Endothelial cell of umbilical vein (primary cell): ENCODE measurements around the gene RALB. TPM values are rescaled to one million over a fixed set of nuclear protein-coding genes. Genes with fewer than 3 reads are reported as not detected.

Source experiments
- BruUV-seq: library from RNA; stranded (reverse); fragments of 400-500 nt; replicated peaks from 2 replicates; lab custom pipeline; 2021; lab: Mats Ljungman, UMichigan
- CTCF ChIA-PET: fragments of 300-600, 350-600 bp; sonication (Branson Sonifier 250); formaldehyde crosslinking; loops from one replicate; lab custom pipeline; 2021; ENCODE audit warnings: antibody characterized with exemption, inconsistent platforms; lab: Charles Lee
- POLR2A ChIA-PET: fragments of 300-600, 350-600 bp; sonication (Branson Sonifier 250); formaldehyde crosslinking; loops from one replicate; lab custom pipeline; 2021; ENCODE audit warnings: antibody characterized with exemption, inconsistent platforms; lab: Charles Lee
- DNase-seq: peaks from one replicate; pipeline ENCODE4 v3.0.0-alpha.2; 2011; ENCODE audit warnings: low read depth, low spot score
- FAIRE-seq: peaks from 2 replicates; lab custom pipeline; 2011; peaks lifted over from hg19 to GRCh38; lab: Jason Lieb, UNC
- H2AFZ ChIP-seq: 2 replicates; pipeline ENCODE4 v1.6.0; 2012; ENCODE audit warnings: low read depth, low read length, control low read depth, inconsistent platforms
- H3K27ac ChIP-seq: 2 replicates; pipeline ENCODE4 v1.5.1; 2011; ENCODE audit warnings: low read depth, mild to moderate bottlenecking, control low read depth, low read length, moderate library complexity; ENCODE audit not compliant: insufficient read depth
- H3K27me3 ChIP-seq, 2 experiments: 2 replicates each; pipeline versions ENCODE4 v1.6.0 to v1.6.1; 2011; ENCODE audit warnings: low read length in 2 of 2, mixed read lengths in 1 of 2; ENCODE audit not compliant: control insufficient read depth in 2 of 2, insufficient read depth in 2 of 2
- H3K36me3 ChIP-seq, 2 experiments: 2 replicates in 1 of 2; 3 replicates in 1 of 2; pipeline ENCODE4 v1.5.1; 2011; ENCODE audit warnings: low read length in 2 of 2, mild to moderate bottlenecking in 1 of 2, moderate library complexity in 1 of 2; ENCODE audit not compliant: control insufficient read depth in 2 of 2, insufficient read depth in 2 of 2; ENCODE audit errors: extremely low read depth in 1 of 2
- H3K4me1 ChIP-seq: 3 replicates; pipeline ENCODE4 v1.5.1; 2011; ENCODE audit warnings: mild to moderate bottlenecking, low read length; ENCODE audit not compliant: control insufficient read depth, insufficient read depth; ENCODE audit errors: extremely low read depth
- H3K4me2 ChIP-seq: 2 replicates; pipeline ENCODE4 v1.6.1; 2011; ENCODE audit warnings: low read length, control low read depth, mixed read lengths; ENCODE audit not compliant: insufficient read depth
- H3K4me3 ChIP-seq, 3 experiments: fragments of 200-600 bp in 1 of 3; sonication (generic), shearing (Covaris generic) in 1 of 3; replicated peaks in 1 of 3; 2 replicates each; pipeline ENCODE4 v1.5.1; 2011 to 2016; ENCODE audit warnings: control low read depth in 3 of 3, low read length in 3 of 3, mild to moderate bottlenecking in 2 of 3, inconsistent platforms in 1 of 3, low read depth in 1 of 3, moderate library complexity in 1 of 3; ENCODE audit not compliant: insufficient read depth in 1 of 3
- H3K79me2 ChIP-seq: 2 replicates; pipeline ENCODE4 v1.6.0; 2012; ENCODE audit warnings: low read length, inconsistent platforms; ENCODE audit not compliant: control insufficient read depth, insufficient read depth
- H3K9ac ChIP-seq: replicated peaks from 2 replicates; pipeline ENCODE3; 2011; ENCODE audit warnings: low read length, control low read depth; ENCODE audit not compliant: insufficient read depth; ENCODE audit errors: extremely low read depth
- H3K9me1 ChIP-seq: replicated peaks from 3 replicates; pipeline ENCODE4 v1.6.0; 2011; ENCODE audit warnings: mild to moderate bottlenecking, low read length; ENCODE audit not compliant: control insufficient read depth, insufficient read depth; ENCODE audit errors: extremely low read depth
- H3K9me3 ChIP-seq: replicated peaks from 2 replicates; pipeline ENCODE4 v1.5.1; 2012; ENCODE audit warnings: low read length, inconsistent platforms; ENCODE audit not compliant: control insufficient read depth, insufficient read depth
- H4K20me1 ChIP-seq: replicated peaks from 2 replicates; pipeline ENCODE3; 2011; ENCODE audit warnings: mild to moderate bottlenecking, low read length; ENCODE audit not compliant: control insufficient read depth, insufficient read depth; ENCODE audit errors: extremely low read depth
- CTCF ChIP-seq, 2 donors: IDR thresholded peaks; 1 replicate in 1 of 2; 2 replicates in 1 of 2; pipeline ENCODE4 v1.5.1; 2011; ENCODE audit warnings: low read length in 2 of 2, mild to moderate bottlenecking in 2 of 2, moderate library complexity in 2 of 2, control low read depth in 1 of 2, inconsistent platforms in 1 of 2, low read depth in 1 of 2; ENCODE audit not compliant: insufficient read depth in 1 of 2; ENCODE audit errors: extremely low read depth in 1 of 2
- EZH2 ChIP-seq: IDR thresholded peaks from 2 replicates; pipeline ENCODE4 v1.6.1; 2012; ENCODE audit warnings: borderline replicate concordance, low read depth, mild to moderate bottlenecking, moderate library complexity, low read length, inconsistent platforms; ENCODE audit not compliant: severe bottlenecking
- FOS ChIP-seq: IDR thresholded peaks from 2 replicates; pipeline ENCODE4 v1.6.1; 2011; ENCODE audit warnings: mild to moderate bottlenecking, low read length, moderate library complexity, borderline replicate concordance; ENCODE audit not compliant: insufficient read depth
- GATA2 ChIP-seq: IDR thresholded peaks from 2 replicates; pipeline ENCODE4 v1.7.0; 2011; ENCODE audit warnings: low read depth, mild to moderate bottlenecking, moderate library complexity, mixed read lengths, low read length; ENCODE audit not compliant: insufficient read length, insufficient read depth
- JUN ChIP-seq: IDR thresholded peaks from 2 replicates; pipeline ENCODE4 v1.6.1; 2011; ENCODE audit warnings: borderline replicate concordance, low read depth; ENCODE audit not compliant: insufficient read length, insufficient read depth
- MAX ChIP-seq: IDR thresholded peaks from 2 replicates; pipeline ENCODE4 v1.6.1; 2011; ENCODE audit not compliant: insufficient read depth, insufficient read length
- MYC ChIP-seq: IDR thresholded peaks from one replicate; pipeline ENCODE4 v1.6.1; 2011; ENCODE audit warnings: mild to moderate bottlenecking, low read depth, low read length
- POLR2A ChIP-seq: IDR thresholded peaks from 2 replicates; pipeline ENCODE4 v1.6.1; 2012; ENCODE audit warnings: low read depth, mild to moderate bottlenecking, control low read depth, low read length
- POLR2AphosphoS5 ChIP-seq: IDR thresholded peaks from 2 replicates; pipeline ENCODE4 v1.6.1; 2012; ENCODE audit warnings: low read depth, mild to moderate bottlenecking, control low read depth, low read length, moderate library complexity; ENCODE audit not compliant: insufficient read depth
- dilution Hi-C: fragments of 300-500 bp; cut with MboI; formaldehyde crosslinking; loops from one replicate; pipeline ENCODE4 v1.15.0; 2019; ENCODE audit warnings: low sequenced_read_pairs; ENCODE audit not compliant: extremely low pct_ligation_motif_present
- intact Hi-C: fragments of 100-400 bp; cut with micrococcal nuclease; formaldehyde crosslinking; loops from one replicate; pipeline ENCODE4 v1.10.0; 2022
- polyA plus RNA-seq, 4 experiments: library from polyadenylated mRNA; depleted of rRNA in 3 of 4; stranded (reverse) in 3 of 4; unstranded in 1 of 4; fragments of >200 nt; gene quantifications; 2 replicates each; pipeline versions ENCODE4 v1.2.1 to v1.2.3, GENCODE V29; 2011 to 2012; ENCODE audit warnings: missing spikeins in 1 of 4
- total RNA-seq: library from RNA; stranded (reverse); gene quantifications from 2 replicates; pipeline ENCODE4 v1.2.3, GENCODE V29; 2021

RALB gene
- total and polyA plus RNA-seq, 2 donors (not counting 3 experiments of a cell fraction or from before 2014, with no cell fraction given): 105 to 115 TPM

- Histone ChIP-seq H3K9me1 (no peaks in the 10 kb centered on the region), H3K4me1 (no peaks in the 10 kb centered on the region), H3K27ac (no peak overlapping the region), H3K9ac (no peak overlapping the region), H4K20me1 (no peaks in the 10 kb centered on the region), H3K9me3 (no peaks in the 10 kb centered on the region), H3K36me3 (no peaks in the 10 kb centered on the region), H3K27me3 (peaks cover 0 to 3% of the 10 kb centered on the region in 2 experiments), H3K4me3 (no peak overlapping the region), H3K4me2 (no peak overlapping the region), H2AFZ (no peak overlapping the region), H3K79me2 (no peaks in the 10 kb centered on the region)
- no peak for TF ChIP-seq EZH2
- no peak for TF ChIP-seq MAX
- no peak for TF ChIP-seq GATA2
- no peak for TF ChIP-seq POLR2AphosphoS5
- TF ChIP-seq MYC: no peak
- no peak for TF ChIP-seq POLR2A
- no peak for TF ChIP-seq CTCF (IDR thresholded peaks at IDR 0.05; ENCODE audit: extremely low read depth in 1 of 2, insufficient read depth in 1 of 2, low read depth in 1 of 2, low read length in 2 of 2)
- no peak for TF ChIP-seq FOS
- TF ChIP-seq JUN: no peak
- DNase-seq (no peak), FAIRE-seq (no peak)
- CTCF ChIA-PET: interaction anchor here (0.7 to 2.0 kb wide), 5 partner anchors 9 to 81 kb away, joined by 3 to 5 read pairs (median 4); partner anchors contain the start of gene TMEM185B
- dilution Hi-C loops (no loop called here), intact Hi-C loops (no loop called here)
- BruUV-seq: no TSS peak
- POLR2A ChIA-PET: interaction anchor here (1.1 kb wide), 1 partner anchor 9 kb away, joined by 4 read pairs; the partner anchor contains the start of gene TMEM185B
These were observed 20.5 kb upstream of the RALB start for GRCh38 chr2:120231974-120232635.
